ENCODE measurements around the gene LRRC70.

GRCh38 chr5:62597314-62597713, 18.7 kb downstream of the LRRC70 start:
- TF ChIP-seq CTCF (conservative IDR thresholded peaks at IDR 0.05; ENCODE audit: low read length) (no peak), EZH2phosphoT487 (IDR thresholded peaks at IDR 0.05; ENCODE audit: borderline replicate concordance) (no peak)
